GM19438 (cell line): ENCODE data around the gene FOXE3.
"Not testable (repeated sequence)": the region's sequence is repeated elsewhere in the genome, so short reads cannot be mapped to it uniquely, and the experiment has no call there.

Experiments used
- ATAC-seq: cut with Tn5 transposase; IDR thresholded peaks from one replicate; pipeline ENCODE4 v1.9.1; 2021; ENCODE audit warnings: low read depth; ENCODE audit not compliant: unreplicated experiment

Gene FOXE3

DNA sequence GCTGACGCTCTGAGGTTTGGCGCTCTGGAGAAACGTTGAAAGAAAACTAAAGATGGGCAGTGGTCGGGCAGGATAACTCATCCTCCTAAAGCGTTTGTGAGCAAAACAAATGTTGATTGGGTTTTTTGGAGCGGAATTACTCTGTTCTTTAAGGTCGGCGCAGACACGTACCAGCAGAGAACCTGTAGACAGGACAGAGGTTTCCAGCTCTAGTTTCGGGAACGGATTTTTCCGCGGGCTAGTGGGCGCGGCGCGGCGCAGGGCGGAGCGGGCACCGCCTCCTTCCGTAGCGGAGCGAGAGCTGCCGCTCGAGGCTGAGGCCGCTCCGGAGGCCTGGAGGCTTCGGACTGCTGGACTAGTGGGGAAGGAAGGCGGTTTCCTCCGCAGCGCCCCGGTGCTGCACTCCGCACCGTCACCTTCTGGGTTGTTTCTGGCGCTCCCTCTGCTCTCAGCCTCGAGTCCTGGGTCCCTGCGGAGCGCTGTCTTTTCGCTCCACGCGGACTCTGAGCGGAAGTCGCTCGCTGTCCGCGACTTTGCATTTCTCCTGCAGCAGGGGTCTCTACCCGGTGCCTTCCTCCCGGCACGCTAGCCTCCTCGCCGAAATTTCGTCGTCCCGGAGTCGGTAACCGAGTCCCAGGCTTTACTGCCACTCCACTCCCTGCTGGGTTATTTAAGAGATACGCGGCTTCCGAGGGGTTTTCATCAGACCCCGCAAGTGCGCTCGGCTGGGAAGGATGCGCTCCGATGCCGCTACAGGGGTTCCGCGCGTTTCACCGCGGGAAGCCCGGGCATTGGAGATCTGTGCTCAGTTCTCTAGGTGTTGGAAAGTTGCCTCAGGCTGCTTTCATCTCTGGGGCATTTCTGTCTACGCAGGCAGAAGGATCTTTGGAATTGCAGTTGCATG lies 28.7 kb downstream of the FOXE3 start:
- no peak for ATAC-seq

DNA sequence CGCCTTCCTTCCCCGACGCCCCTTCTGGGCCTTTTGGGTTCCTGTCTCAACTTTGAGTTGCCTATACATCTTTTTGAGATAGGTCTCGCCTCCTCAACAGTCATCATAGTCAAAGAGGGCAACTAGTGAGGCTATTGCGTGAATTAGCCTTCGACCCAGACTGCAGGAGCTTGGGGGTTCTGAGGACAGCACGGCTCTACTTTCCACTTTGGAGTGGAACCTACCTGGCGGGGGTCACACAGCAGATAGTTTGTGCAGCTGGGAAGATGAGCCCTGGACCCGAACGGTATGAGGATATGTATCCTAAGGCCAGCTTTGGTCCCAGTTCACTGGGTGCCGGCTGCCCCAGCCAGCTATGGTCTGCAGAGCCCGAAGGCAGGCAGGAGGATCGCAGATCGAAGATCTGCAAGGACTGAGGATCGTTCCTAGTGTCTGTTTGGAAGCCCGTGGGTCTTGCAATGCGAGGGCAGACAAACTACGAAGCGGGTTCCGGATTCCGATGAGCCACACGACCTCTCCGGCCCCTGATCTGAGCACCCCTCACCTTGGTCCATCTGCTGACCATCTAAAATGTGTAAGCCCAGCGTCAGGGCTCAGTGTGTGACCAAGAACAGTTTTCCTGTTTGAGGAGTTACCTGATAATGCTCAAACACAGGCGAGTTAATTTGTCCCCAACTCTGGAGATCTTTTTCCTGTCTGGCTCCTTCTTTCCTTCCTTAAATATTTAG lies 29.9 kb downstream of the FOXE3 start:
- ATAC-seq: no peak

DNA sequence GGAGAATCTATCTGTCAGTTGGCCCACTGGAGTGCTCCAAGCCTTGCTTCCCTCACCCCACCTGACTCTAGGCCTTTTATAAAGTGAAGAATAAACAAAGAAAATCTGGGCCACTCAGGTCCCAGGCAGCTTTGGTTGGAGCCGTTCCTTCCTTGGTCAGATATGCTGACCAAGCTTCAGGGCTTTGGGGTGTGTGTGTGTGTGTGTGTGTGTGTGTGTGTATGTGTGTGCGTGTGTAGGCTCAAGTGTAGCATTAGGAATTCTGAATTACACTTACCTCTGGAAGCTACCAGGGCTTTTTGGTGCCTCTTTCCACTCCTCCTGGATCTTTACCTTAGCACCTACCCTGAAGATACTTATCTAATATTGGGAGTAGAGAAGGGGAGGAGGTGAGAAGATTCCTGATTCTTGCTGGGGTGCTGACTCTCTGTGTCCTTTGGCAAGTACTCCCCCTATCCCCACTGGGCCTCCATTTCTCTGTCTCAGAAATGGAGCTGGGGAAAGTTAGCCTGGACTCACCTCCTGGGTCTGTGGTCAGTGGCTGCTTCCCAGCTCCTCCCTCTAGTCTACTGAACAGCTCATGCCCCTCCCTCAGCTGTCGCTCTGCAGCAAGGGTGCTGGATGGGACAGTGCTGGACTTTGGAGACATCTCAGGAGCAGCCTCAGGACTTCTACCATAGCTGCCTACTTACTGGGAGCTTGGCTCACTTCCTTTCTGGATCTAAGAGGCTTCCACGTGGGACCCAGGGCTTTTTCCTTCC lies 32.6 kb downstream of the FOXE3 start:
- no peak for ATAC-seq

DNA sequence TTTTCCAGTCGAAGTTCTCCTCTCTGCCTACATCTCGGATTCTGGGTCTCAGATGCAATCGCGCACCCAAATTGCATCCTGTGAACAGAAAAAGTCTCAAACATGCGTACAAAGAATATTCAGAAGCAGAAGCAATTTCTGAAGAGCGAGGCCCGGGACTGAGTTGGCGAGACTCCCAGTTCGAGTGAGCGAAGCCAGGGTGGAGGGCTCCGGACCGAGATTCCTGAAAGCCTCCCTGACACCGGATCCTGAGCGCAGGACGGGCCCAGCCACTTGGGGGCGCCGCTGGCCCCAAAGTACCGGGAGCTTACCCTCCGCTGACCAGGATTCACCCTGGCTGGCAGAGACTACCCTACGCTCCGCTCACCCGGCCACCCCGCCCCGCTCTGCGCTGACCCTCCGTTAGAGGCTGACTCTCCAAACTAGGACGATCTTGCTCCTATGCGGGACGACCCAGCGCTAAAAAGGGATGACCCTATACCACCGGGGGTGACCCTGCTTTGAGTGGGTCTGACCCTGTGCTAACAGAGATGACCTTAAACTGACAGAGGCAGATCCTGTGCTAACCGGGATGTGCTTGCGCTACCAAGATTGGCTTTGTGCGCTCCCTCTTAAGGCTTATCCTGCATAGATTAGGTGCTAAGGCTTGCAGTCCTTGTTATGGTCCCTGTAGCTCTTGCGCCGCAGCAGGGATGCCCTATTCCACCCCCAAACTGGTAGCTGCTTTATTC lies 33.9 kb downstream of the FOXE3 start:
- ATAC-seq: no peak

DNA sequence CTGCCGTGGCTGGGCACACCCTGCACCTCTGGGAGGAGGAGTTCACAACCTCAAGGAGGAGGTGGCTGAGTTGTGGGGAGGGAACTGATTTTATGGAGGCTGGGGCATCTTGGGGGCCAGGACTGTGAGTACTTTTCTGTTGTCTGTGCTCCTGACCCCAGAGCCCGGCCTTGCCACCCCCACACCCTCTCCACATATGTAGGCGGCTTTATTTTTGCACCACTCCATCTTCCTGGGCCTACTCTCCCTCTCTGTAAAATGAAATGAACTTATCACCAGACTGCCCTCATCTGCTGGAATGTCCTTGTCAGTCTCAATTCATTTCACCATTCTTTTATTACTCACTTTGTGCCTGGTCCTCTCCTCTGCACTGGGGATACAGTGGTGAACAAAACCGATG lies 34.5 kb downstream of the FOXE3 start:
- no peak for ATAC-seq

DNA sequence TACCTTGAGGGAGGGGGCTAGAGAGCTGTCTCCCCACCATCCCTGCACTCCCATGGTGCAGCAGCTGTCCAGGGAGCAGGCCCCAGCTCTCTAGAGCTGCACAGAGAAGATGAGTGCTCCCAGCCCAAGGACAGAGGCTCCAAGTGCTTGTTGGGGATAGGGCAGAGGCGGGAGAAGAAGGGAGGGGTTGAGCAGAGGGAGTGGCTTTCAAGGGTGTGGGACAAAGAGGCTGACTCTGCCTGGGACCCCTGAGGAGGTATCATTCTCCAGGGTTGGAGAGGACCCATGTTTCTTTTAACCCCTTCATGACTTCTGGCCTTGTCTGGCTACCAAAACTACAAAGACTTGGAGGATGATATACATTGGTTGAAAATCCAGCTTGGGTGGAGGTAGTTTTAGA lies 36.3 kb downstream of the FOXE3 start:
- ATAC-seq: no peak

DNA sequence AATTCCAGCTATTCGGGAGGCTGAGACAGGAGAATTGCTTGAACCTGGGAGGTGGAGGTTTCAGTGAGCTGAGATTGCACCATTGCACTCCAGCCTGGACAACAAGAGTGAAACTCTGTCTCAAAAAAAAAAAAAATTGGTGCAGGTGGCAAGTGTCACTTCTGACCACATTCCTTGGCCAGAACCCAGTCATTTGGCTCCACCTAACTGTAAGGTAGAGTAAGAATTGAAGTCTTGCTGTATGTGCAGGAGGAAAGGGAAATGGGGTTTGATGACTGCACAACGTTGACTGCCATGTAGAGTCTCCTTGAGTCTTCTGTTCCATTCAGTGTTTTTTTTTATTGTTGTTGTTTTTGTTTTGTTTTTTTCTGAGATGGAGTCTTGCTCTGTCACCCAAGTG lies 37.8 kb downstream of the FOXE3 start:
- not testable (repeated sequence) for ATAC-seq

DNA sequence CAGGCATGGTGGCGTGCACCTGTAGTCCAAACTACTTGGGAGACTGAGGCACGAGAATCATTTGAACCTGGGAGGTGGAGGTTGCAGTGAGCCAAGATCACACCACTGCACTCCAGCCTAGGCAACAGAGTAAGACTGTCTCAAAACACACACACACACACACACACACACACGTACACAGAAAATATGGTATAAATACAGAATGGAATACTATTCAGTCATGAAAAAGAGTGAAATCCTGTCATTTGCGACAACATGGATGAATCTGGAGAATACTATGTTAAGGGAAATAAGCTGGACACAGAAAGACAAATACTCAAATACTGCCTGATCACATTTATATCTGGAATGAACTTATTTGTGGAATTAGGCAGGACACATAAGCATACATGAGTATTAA lies 40.2 kb downstream of the FOXE3 start:
- ATAC-seq: no peak

DNA sequence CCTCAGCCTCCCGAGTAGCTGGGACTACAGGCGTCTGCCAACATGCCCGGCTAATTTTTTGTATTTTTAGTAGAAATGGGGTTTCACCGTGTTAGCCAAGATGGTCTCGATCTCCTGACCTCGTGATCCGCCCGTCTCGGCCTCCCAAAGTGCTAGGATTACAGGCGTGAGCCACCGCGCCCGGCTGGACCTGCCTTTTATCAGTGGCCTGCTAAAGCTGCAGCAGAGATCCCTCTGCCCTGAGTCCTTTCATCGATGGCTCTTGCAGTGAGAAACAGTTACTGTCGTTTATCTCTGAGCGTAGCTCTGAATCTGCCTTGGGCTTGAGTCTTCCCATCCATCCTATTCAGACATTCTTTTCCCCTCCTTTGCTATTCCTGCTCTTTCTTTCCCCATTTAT lies 41.5 kb downstream of the FOXE3 start:
- not testable (repeated sequence) for ATAC-seq

DNA sequence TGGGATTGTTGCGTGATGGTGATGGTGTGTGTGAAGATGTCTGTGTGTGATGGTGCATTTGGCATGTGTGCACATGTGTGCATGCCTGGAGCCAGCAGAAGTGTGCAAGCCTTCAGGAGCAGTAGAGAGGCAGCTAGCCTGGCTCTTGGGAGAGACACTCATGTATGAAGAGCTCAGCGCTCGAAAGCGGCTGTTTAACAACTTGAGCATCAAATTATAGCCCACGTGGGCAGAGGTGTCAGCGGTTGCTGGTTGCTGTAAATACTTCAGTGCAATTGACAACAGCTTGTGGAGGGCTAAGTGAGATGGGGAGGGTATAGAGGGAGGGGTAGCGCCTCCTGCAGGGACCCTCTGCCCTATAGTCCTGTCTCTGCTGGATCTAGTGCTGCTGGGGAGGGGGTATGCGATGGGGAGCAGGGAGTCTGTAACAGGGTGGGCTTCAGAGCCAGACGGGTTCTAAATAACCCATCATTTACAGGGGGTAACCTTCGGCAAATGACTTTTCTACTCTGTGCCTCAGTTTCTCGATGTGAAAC lies 43.2 kb downstream of the FOXE3 start:
- no peak for ATAC-seq

DNA sequence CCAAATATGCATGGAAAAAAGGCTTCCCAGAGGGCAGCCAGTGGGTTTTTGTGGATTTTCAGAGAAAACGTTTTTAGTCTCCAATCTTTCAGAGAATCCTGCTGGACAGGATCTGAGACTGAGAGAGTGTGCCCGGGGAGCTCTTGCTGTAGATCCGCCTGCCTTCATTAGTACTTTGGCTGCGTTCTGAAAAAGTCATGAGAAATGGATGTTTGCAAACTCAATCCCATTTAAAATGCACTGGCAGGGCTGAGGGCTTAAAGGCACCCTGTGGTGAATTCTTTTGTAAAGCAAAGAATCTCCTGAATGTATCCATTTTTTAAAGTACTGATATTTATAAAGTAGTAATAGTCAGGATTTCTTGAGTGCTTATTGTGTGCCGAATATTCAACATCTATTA lies 44.0 kb downstream of the FOXE3 start:
- no peak for ATAC-seq

DNA sequence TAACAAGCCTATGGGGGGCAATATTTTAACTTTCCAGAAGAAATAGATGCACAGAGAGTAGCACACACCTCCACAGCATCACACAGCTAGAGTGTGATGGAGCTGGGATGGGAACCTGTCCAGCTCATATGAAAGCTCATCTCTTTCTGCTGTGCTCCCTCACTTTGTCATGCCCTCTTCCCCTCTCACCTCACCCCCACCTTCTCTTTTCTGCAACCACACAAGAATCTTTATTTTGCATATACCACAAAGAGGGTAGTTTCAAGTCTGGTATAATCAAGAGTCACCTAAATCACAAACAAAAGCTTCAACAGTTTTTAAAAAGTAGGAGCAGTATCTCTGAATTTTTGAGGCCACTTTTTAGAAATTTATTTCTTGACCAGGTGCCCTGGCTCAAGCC lies 44.4 kb downstream of the FOXE3 start:
- no peak for ATAC-seq

DNA sequence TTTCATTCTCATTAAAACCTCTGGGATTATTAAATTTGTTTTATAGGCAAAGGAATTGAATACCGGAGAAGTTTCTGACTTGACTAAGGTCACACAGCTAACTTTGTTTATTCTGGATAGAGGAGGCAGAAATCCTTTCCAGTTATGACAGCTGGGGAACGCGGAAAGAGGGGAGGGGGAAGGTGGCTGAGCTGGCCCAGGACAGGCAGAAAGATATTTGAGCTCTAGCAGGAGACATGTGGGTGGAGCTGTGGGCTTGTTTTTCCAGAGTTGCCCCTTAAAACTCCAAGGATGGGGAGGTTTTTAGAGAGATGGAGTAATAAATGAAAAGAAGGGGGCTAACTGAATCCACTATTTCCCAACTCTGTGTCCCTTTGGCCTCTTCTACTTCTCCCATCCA lies 49.5 kb downstream of the FOXE3 start:
- ATAC-seq: no peak
